ENCODE data around the gene CKM. TPM values are rescaled to one million over a fixed set of nuclear protein-coding genes. Genes with fewer than 3 reads are reported as not detected.

The CKM gene
- total and polyA plus RNA-seq, 2 experiments from 2014 or later, result 1.0 to 1.3 TPM

DNA sequence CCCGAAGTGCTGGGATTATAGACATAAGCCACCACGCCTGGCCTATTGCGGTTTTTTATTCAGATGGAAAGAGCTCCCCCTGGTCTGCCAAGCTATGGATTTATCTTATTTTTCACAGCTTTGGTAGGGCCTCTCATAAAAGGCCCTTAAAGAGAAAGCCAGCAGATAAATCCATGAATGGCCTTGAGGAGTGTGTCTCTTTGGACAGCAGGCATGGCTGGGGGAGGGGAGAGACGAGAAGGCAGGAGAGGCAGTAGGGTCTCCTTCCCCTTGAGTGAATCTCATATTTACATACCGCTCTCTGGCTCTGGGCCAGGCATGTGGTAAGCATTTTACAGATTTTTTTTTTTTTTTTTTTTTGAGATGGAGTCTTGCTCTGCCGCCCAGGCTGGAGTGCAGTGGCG lies 46.4 kb downstream of the CKM start:
- H3K27ac ChIP-seq, result peak overlapping the region; percentile 23
- no peak for TF ChIP-seq EZH2phosphoT487 (IDR thresholded peaks at IDR 0.05; ENCODE audit: low read depth, severe bottlenecking, unreplicated experiment)
- no peak for TF ChIP-seq EZH2 (IDR thresholded peaks at IDR 0.05; ENCODE audit: borderline replicate concordance)
- TF ChIP-seq, protein P1, sequence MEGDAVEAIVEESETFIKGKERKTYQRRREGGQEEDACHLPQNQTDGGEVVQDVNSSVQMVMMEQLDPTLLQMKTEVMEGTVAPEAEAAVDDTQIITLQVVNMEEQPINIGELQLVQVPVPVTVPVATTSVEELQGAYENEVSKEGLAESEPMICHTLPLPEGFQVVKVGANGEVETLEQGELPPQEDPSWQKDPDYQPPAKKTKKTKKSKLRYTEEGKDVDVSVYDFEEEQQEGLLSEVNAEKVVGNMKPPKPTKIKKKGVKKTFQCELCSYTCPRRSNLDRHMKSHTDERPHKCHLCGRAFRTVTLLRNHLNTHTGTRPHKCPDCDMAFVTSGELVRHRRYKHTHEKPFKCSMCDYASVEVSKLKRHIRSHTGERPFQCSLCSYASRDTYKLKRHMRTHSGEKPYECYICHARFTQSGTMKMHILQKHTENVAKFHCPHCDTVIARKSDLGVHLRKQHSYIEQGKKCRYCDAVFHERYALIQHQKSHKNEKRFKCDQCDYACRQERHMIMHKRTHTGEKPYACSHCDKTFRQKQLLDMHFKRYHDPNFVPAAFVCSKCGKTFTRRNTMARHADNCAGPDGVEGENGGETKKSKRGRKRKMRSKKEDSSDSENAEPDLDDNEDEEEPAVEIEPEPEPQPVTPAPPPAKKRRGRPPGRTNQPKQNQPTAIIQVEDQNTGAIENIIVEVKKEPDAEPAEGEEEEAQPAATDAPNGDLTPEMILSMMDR (IDR thresholded peaks at IDR 0.05; ENCODE audit: poor library complexity), result no peak
- no peaks in the 10 kb centered on the region for H3K36me3 ChIP-seq (replicated peaks; ENCODE audit: insufficient read depth, low read depth)
- no peaks in the 10 kb centered on the region for H3K9me2 ChIP-seq (replicated peaks; ENCODE audit: insufficient read depth)
- no peaks in the 10 kb centered on the region for H4K20me1 ChIP-seq (ENCODE audit: insufficient read depth, poor library complexity, severe bottlenecking)
- 52% methylated on average over 7 of the region's 7 CpGs for WGBS (ENCODE audit: low lambda C conversion rate, missing lambda C conversion rate)
- no peaks in the 10 kb centered on the region for H3K27me3 ChIP-seq
- H2AFZ ChIP-seq, result no peak overlapping the region
- DNase-seq (ENCODE audit: low spot score), result peak; percentile 85
- peaks cover 12% of the 10 kb centered on the region for H3K4me1 ChIP-seq (ENCODE audit: insufficient read depth)
- H3K4me3 ChIP-seq, result no peak overlapping the region
- H3K4me2 ChIP-seq, result peak overlapping the region; percentile 41
- no peaks in the 10 kb centered on the region for H3K9me3 ChIP-seq (ENCODE audit: low read depth)
- no peaks in the 10 kb centered on the region for H3K79me2 ChIP-seq

DNA sequence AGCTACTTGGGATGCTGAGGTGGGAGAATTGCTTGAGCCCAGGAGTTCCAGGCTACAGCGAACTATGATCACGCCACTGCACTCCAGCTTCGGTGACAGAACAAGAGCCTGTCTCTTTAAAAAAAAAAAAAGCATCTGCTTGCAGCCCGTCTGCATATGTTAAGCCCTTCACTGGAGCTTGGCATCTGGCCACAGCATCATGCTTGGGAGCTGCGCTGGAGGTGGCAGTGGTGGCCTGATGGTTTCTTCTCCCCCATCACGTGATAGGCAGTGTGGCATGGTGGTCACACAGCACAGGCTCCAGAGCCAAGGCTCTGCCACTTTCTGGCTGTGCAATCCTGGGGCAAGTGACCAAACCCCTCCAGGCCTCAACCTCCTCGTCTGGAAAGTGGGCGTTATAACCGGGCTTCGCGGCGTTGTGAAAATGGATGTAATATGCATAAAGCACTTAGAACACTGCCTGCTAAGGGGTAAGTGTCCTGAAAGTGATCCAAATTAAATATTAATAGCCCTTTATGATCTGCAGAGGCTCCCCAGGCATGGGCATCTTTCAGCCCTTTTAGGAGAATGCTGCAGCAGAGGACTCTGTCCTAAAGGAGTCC lies 47.2 kb downstream of the CKM start:
- H3K79me2 ChIP-seq, result no peaks in the 10 kb centered on the region
- TF ChIP-seq EZH2 (IDR thresholded peaks at IDR 0.05; ENCODE audit: borderline replicate concordance) (no peak), EZH2phosphoT487 (IDR thresholded peaks at IDR 0.05; ENCODE audit: low read depth, severe bottlenecking, unreplicated experiment) (no peak)
- TF ChIP-seq, protein P1 (IDR thresholded peaks at IDR 0.05; ENCODE audit: poor library complexity), result no peak
- H3K4me1 ChIP-seq (ENCODE audit: insufficient read depth), result peaks cover 12% of the 10 kb centered on the region
- peak overlapping the region; percentile 41 for H3K4me2 ChIP-seq
- H4K20me1 ChIP-seq (ENCODE audit: insufficient read depth, poor library complexity, severe bottlenecking), result no peaks in the 10 kb centered on the region
- H3K27me3 ChIP-seq, result no peaks in the 10 kb centered on the region
- no peak overlapping the region for H3K4me3 ChIP-seq
- no peaks in the 10 kb centered on the region for H3K9me3 ChIP-seq (ENCODE audit: low read depth)
- H3K27ac ChIP-seq, result peak overlapping the region; percentile 23
- H3K36me3 ChIP-seq (replicated peaks; ENCODE audit: insufficient read depth, low read depth), result no peaks in the 10 kb centered on the region
- DNase-seq (ENCODE audit: low spot score), result no peak
- H2AFZ ChIP-seq, result no peak overlapping the region
- H3K9me2 ChIP-seq (replicated peaks; ENCODE audit: insufficient read depth), result no peaks in the 10 kb centered on the region
- WGBS (ENCODE audit: low lambda C conversion rate, missing lambda C conversion rate), result 73% methylated on average over 12 of the region's 12 CpGs

DNA sequence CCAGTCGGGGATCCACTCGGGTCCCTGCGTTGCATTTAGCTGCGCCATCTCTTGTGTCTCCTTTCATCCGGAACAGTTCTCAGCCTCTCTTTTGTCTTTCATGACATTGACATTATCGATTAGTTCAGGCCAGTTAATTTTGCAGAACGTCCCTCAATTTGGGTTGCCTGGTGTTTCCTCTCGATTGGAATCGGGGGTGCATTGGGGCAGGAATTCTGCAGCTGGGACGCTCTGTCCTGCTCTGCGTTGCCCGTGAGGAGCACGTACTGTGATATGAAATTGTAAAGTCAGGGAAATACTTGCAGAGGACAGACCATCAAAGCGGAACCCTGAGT lies 49.2 kb downstream of the CKM start:
- TF ChIP-seq EZH2phosphoT487 (IDR thresholded peaks at IDR 0.05; ENCODE audit: low read depth, severe bottlenecking, unreplicated experiment) (no peak), EZH2 (IDR thresholded peaks at IDR 0.05; ENCODE audit: borderline replicate concordance) (no peak)
- TF ChIP-seq, protein P1 (IDR thresholded peaks at IDR 0.05; ENCODE audit: poor library complexity), result no peak
- no peaks in the 10 kb centered on the region for H3K9me2 ChIP-seq (replicated peaks; ENCODE audit: insufficient read depth)
- H3K4me3 ChIP-seq, result no peak overlapping the region
- H3K4me1 ChIP-seq (ENCODE audit: insufficient read depth), result peaks cover 12% of the 10 kb centered on the region
- H3K27ac ChIP-seq, result no peak overlapping the region
- no peaks in the 10 kb centered on the region for H3K27me3 ChIP-seq
- H4K20me1 ChIP-seq (ENCODE audit: insufficient read depth, poor library complexity, severe bottlenecking), result no peaks in the 10 kb centered on the region
- H2AFZ ChIP-seq, result no peak overlapping the region
- H3K9me3 ChIP-seq (ENCODE audit: low read depth), result no peaks in the 10 kb centered on the region
- H3K4me2 ChIP-seq, result no peak overlapping the region
- DNase-seq (ENCODE audit: low spot score), result no peak
- no peaks in the 10 kb centered on the region for H3K79me2 ChIP-seq
- WGBS (ENCODE audit: low lambda C conversion rate, missing lambda C conversion rate), result 94% methylated on average over 14 of the region's 14 CpGs
- no peaks in the 10 kb centered on the region for H3K36me3 ChIP-seq (replicated peaks; ENCODE audit: insufficient read depth, low read depth)

Data from hepatocyte (in vitro differentiated cells).